ENCODE results near the gene WNT1. TPM values are rescaled to one million over a fixed set of nuclear protein-coding genes. Genes with fewer than 3 reads are reported as not detected.

WNT1 gene
- total and polyA plus RNA-seq, 10 of the 15 experiments (the other 5 are each of a cell fraction or from before 2014, with no cell fraction given) = not detected

- TF ChIP-seq ZBTB33 (IDR thresholded peaks at IDR 0.05) (no peak), CTCF (IDR thresholded peaks at IDR 0.05 in 2 of 3, conservative IDR thresholded peaks at IDR 0.05 in 1 of 3; ENCODE audit: control insufficient read depth in 2 of 3, extremely low read depth in 1 of 3, insufficient read depth in 1 of 3, low read depth in 3 of 3, low read length in 3 of 3) (peak; percentile 70 to 92 (median 87)), NR2F1 (conservative IDR thresholded peaks at IDR 0.05) (no peak; the same call in 1 of the 2 replicates), BACH1 (IDR thresholded peaks at IDR 0.05; ENCODE audit: borderline replicate concordance) (peak; percentile 52; the same call in 1 of the 2 replicates), SMAD5 (IDR thresholded peaks at IDR 0.05; ENCODE audit: low read depth) (no peak), BHLHE40 (IDR thresholded peaks at IDR 0.05; ENCODE audit: borderline replicate concordance in 1 of 2, low read depth in 2 of 2, low read length in 1 of 2) (peak in 1 of 2 experiments; percentile 45; a peak in 1 of 4 replicates), SREBF1 (IDR thresholded peaks at IDR 0.05; ENCODE audit: low read length) (no peak), CHD2 (IDR thresholded peaks at IDR 0.05; ENCODE audit: borderline replicate concordance, low read depth, low read length) (no peak), E4F1 (IDR thresholded peaks at IDR 0.05; ENCODE audit: borderline replicate concordance, partially characterized antibody) (no peak), LARP7 (IDR thresholded peaks at IDR 0.05) (0 out of 2 replicates have a peak, but pooled peaks have one; percentile 51), IKZF2 (IDR thresholded peaks at IDR 0.05) (peak in 1 of 2 experiments; percentile 11; a peak in 1 of 4 replicates), NKRF (conservative IDR thresholded peaks at IDR 0.05) (no peak; the same call in 1 of the 2 replicates), POLR2A (IDR thresholded peaks at IDR 0.05; ENCODE audit: low read depth, low read length) (no peak), GATAD2B (conservative IDR thresholded peaks at IDR 0.05; ENCODE audit: low read depth) (peak; percentile 41; the same call in 1 of the 2 replicates)
These were observed 18.9 kb downstream of the WNT1 start (continued) for GRCh38 chr12:48996794-48997718.

All from GM12878 (cell line).